AG09309 (cell line): ENCODE data around the gene TMEM72.

Source experiments
- DNase-seq: peaks from one replicate; pipeline ENCODE4 v3.0.0-alpha.2; 2010; ENCODE audit warnings: low read depth
- H3K4me3 ChIP-seq: 2 replicates; pipeline ENCODE4 v1.5.1; 2011; ENCODE audit warnings: mild to moderate bottlenecking, low read depth, low read length, moderate library complexity; ENCODE audit not compliant: control insufficient read depth
- TF ChIP-seq, protein P1 (sequence below): IDR thresholded peaks from 2 replicates; pipeline ENCODE4 v1.5.1; 2011; ENCODE audit warnings: mild to moderate bottlenecking, low read depth, low read length, inconsistent platforms; ENCODE audit not compliant: insufficient read depth, control insufficient read depth; ENCODE audit errors: missing control alignments

TMEM72 gene

DNA sequence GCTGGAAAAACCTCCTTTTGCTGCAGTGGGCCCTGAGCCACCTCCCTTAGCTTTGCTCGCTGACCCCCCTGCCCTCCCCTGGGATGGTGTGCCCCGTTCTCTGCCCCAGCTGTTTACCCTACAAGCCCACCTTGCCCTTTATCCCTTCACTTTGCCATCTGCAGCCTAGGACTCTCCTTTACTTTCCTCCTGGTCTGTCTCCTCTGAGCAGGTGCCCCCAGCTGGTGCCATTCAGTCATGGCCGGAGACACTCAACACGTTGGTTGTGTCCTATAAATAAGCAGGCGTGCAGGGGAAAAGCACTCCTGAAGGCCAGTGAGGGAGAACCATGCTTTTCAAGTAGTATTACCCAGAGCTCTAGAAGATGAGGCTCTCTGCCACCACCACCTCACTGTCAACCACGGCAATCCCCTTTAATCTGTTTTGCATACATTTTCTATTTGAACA lies 54.5 kb downstream of the TMEM72 start:
- DNase-seq, result no peak
- H3K4me3 ChIP-seq, result no peak overlapping the region
- TF ChIP-seq, protein P1, sequence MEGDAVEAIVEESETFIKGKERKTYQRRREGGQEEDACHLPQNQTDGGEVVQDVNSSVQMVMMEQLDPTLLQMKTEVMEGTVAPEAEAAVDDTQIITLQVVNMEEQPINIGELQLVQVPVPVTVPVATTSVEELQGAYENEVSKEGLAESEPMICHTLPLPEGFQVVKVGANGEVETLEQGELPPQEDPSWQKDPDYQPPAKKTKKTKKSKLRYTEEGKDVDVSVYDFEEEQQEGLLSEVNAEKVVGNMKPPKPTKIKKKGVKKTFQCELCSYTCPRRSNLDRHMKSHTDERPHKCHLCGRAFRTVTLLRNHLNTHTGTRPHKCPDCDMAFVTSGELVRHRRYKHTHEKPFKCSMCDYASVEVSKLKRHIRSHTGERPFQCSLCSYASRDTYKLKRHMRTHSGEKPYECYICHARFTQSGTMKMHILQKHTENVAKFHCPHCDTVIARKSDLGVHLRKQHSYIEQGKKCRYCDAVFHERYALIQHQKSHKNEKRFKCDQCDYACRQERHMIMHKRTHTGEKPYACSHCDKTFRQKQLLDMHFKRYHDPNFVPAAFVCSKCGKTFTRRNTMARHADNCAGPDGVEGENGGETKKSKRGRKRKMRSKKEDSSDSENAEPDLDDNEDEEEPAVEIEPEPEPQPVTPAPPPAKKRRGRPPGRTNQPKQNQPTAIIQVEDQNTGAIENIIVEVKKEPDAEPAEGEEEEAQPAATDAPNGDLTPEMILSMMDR, result no peak

DNA sequence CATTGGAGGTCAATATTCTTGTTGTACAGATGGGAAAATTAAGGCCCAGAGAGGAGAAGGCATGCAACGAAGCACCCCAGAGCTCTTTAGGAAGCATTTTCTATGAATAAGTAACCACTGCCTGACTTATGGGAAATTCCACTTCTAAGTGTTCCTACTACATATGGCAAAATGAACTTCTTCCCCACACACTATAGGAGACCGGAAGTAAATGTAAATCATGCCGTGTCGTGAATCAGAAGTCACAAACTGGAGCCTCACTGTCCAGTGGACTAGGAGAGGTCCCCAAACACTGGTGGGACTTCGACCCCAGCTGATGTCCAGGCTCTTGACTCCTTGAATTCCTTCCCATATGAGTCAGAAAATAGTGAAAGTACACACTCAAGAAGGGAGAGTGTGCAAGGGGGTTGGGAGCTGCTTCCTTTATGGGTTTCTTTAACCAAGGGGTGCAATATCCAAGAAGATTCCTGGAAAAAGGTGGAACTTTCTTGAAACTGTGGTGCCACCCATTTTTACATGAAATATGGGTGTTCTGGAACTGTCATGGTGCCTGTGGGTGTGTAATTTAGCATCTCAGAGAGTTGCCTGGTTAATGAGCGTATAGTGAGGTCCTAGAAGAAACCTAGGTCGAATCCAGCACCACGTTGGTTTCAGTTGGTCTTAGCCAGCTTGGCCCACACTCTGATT lies 55.1 kb downstream of the TMEM72 start:
- no peak for DNase-seq
- TF ChIP-seq, protein P1, result no peak
- H3K4me3 ChIP-seq, result no peak overlapping the region

DNA sequence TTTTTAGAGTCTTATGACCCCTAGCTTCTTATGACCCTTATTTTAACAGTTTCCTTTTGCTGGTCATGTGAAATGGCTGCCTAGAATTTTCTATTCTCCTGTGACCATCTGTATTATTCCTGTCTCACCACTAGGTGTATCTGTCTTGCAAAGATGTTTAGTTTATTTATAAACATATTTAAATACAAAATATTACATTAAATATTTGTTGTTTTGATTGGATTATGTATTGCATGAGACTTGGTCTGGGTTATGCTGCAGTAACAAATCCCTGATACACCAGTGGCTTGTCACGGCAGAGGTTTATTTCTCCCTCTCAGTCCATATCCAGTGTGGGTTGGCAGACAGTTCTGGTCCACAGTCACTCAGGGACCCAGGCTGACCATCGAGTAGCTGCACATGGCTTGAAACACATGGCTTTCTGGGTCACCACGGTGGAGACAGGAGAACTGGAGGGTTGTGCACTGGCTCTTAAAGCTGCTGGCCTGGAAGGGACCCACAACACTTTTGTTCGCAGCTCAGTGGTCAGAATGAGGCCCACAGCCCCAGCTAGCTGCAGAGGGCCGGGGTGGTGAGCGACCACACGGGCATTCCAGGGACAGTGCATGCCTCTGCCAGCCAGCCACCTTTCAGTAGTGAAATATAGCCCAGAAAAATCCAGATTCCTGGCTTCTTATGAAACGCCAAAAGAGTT lies 55.8 kb downstream of the TMEM72 start:
- H3K4me3 ChIP-seq, result no peak overlapping the region
- TF ChIP-seq, protein P1, result no peak
- no peak for DNase-seq

DNA sequence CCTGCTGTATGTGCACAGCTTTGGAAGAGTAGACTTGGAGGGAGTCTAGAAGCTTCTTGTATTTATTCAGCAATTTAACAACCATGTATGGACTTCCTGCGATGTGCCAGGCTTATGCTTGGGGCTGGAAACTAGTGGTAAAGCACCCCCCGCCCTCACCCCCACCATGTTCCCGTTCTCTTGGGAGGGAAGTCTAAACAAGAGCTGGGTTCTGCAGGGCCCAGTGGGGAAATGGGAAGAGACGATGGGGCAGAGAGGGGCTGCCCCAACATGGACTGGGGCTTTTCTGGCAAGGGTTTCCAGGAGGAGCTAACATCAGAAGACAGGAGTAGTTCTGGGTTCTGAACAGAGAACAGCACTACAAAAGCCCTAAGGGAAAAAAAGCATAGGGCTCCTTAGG lies 56.5 kb downstream of the TMEM72 start:
- no peak overlapping the region for H3K4me3 ChIP-seq
- TF ChIP-seq, protein P1, result no peak
- DNase-seq, result no peak

DNA sequence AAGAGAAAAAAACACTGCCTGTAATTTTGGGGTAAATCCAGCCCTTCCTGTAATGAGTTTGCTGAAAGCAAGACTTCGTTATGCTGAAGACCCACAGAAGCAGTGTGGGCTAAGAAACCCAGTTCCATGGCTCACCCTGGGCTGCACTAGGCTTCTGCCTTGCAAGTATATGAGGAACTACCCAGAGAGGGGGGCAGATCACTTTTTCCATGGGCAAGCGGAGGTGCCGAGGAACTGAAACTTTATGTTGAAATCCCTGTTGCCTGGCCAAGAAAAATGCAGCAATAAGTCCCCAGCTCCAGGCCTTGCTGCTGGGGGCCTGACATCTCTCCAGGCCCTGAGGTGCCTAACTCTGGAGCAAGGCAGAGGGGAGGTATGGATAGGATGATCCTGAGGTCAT lies 57.0 kb downstream of the TMEM72 start:
- no peak for DNase-seq
- TF ChIP-seq, protein P1, result no peak
- H3K4me3 ChIP-seq, result no peak overlapping the region

DNA sequence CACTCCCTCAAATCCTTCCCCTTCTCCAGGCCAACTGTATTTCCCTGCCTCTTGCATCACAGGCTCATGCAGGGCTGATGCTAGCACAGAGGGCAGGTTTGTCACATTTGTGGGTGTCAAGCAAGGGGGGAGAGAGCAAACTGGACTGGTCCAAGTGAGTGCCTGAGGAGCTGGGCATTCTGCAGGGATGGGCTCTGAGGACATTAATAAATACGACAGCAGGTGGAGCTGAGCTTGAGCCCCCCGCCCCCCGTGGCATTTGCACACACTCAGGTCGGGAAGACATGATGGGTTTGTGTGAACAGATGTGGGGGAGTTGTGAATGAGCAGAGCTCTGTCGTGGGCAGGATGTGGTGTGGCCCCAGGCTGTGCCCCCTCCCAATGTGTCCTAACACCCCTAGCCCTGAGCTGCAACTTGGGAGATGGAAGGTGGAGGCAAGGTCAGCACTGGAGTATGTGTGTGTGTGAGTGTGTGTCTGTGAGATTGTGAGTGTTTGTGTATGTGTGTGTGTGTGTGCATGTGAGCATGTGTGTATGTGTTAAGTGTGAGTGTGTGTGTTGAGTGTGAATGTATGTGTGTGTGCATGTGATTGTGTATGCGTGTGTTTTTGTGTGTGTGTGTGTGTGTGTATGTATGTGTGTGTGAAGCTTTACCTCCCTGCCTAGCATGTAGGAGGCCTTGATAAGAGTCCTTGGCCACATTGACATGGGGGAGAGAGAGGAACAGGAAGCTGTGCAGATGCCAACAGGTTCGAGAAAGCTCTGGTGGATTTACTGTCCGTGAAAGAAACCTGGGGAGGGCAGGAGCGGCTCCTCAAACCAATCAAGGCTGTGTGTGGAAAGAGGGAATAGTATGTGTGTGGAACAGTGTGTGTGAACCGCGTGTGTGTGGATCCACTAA lies 57.6 kb downstream of the TMEM72 start:
- TF ChIP-seq, protein P1, result no peak
- H3K4me3 ChIP-seq, result no peak overlapping the region
- no peak for DNase-seq
